IPS DF 19.7 (cell line): Measurements from ENCODE around the gene DLGAP3.

Experiments
- DNase-seq: peaks from one replicate; pipeline ENCODE4 v3.0.0-alpha.2; 2013; ENCODE audit warnings: low read depth, low spot score

The DLGAP3 gene

DNA sequence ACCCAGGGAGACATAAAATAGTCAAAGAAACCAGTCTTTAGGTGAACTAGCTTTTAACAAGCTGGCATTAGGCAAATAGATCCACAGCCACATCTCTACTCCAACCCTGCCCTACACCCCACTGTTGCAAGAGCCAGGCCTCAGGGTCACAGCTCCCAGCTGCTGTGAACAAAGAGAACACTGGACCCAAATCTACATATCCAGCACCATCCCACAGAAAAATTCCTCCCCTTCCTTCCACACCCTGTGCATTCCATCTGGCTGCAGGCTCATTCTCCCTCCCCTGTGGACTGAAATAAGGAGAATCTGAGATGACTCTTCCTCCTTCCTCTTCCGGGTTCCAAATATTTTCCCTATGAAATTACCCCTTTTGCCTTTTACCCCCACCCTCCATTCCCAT lies 23.2 kb downstream of the DLGAP3 start:
- DNase-seq = no peak

DNA sequence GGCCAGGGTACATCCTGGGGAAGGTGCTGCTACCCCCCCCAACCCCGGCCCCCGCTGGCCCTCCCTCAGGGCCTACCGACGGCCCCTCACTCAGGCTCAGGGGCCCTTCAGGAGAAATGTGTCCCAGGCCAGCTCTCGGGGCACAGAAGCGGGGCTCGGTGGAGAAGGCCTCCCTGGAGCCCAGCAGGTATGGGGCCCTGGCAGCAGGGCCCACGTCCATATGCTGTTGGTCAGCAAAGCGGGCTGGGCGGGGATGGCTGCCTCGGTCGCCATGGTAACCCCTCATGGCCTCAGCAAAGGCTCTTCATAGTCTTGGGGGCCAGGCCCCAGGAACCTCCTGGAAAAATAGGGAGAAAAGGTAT lies 24.4 kb downstream of the DLGAP3 start:
- no peak for DNase-seq

DNA sequence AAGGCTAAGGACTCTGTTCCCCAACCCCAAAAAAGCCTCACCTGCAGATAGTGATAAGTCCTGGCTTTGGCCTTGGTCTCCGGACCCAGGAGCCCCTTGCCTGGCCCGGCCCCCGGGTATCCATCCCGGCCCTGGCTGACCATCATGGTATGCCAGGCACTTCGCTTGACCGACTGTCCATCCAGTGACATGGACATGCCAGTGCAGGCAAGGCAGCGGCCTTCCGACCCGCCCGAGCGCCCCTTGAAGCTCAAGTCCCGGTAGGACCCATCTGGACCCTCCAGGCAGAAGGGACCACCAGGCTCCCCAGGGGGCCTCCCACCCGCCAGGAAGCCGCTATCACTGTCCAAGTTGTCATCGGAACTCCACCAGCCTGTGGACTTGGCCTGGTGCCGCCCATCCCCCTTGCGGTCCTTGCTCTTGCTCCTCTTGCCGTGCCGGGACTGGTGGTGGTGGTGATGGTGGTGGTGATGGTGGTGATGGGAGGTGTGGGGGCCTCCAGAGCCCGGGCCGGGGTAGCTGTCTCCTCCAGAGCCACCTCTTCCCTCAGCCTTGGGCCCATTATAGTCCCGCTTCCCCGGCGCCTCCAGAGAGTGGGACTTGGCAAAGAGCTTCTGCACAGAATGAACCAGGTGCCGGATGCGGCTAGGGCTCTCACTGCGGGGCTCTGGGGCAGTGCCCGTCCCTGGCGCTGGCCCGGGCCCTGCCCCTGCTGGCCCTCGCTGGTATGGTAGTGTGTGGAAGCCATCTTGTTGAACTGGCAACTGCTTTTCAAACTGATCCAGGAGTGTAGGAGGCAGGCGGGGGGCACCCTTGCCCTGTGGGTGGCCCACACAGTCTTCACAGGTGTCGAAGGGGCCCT lies 25.0 kb downstream of the DLGAP3 start:
- no peak for DNase-seq

DNA sequence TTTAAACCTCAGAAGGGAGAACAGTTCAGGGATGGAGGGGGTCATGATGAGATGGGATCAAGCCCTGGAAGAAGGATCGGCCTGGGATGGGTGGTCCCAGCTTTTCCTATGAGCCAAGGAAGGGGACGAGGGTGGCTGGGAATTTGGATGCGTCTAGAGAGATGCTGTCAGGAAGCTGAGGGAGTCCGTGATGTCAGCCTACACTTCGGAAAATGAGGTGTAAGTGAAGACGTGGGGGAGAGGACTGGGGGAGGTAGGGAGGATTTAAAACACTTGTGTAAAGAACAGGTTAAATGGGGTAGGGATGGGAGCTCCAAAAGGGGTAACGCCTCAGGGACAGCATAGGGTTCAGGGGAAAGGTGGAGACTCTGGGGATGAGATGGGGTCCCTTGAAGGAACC lies 27.5 kb downstream of the DLGAP3 start:
- no peak for DNase-seq

DNA sequence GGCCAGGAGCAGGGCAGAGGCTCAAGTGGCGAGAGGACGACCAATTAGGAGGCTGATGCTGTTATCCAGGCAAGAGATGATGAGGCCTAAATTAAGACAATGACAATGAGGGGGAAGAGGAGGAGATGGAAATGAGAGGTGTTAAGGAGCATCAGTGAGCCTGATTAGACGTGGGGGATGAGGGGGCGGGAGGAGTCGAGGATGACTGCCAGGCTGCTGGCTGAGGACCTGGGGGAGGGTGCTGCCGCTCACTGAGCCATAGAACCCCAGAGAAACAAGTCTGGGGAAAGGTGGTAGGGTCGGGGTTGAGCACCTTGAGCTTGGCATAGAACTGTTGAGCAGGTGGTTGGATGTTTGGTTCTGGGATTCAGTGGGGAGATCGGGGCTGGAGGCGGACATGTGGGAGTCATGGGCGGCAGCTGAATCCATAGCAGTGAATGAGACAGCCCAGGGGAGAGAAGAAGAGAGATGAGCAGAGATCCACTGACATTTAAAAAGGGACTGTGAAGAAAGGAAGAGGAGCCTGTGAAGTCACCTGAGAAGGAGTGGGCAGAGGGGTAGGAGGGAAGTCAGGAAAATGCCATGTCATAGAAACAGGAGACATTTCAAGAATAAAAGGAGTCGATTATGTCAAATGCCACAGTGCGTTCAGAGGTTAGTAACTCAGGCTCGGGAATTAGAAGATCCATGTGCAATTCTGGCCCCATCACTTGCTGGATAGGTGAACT lies 28.5 kb downstream of the DLGAP3 start:
- DNase-seq = no peak

DNA sequence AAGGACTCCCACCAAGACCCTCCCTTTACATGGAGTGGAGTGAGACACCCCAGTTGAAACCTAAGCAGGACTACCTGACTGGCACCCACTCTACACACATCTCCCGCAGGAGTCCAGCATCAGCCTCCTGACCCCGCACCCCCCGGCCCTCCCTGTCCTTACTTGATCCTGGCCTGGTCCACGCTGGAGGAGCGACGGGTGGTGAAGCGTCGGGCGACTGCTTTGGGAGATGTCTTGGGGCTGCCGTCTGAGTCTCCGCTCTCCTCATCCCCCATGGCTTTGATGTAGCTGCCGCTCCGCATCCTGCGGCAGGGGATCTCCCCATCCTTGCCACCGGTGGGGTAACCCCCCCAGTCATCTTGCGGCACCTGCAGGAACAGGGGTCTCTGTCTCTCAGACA lies 29.5 kb downstream of the DLGAP3 start:
- DNase-seq = no peak

DNA sequence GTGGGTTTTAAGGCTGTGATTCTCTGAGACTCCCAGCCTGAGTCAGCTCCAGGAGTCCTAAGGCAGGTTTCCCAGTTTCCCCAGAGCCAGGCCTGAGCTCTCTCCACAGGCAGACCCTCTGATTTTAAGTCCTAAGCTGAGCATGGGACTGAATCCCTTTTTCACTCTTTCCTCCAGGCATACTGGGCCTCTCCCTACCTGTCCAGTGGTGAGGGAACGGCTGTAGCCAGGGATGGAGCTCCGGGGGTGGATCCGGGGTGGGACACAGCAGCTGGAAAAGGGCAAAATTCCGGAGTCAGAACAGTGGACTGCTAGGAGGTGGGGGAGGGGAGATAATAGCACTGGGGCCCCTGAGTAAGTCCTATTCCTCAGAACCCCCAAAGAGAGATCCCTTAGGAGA lies 30.0 kb downstream of the DLGAP3 start:
- DNase-seq = no peak

DNA sequence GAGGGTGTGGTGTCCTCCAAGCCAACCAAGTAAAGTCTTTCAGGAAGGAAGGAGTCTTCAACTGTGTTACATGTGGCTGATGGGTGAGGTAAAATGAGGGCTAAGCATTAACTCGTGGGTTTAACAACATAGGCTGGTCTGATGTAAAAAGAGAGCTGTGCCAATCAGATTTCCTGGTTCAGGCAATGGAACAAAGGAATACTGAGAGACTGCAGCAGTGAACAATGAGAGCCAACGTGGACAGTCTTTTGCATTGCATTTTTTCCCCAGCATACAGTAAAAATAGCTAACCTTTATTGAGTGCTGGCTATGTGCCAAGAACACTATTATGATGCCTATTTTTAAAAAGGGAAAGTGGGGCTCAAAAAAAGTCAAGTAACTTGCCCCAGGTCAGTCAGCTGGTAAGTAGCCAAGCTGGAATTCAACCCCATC lies 31.1 kb downstream of the DLGAP3 start:
- DNase-seq = no peak

DNA sequence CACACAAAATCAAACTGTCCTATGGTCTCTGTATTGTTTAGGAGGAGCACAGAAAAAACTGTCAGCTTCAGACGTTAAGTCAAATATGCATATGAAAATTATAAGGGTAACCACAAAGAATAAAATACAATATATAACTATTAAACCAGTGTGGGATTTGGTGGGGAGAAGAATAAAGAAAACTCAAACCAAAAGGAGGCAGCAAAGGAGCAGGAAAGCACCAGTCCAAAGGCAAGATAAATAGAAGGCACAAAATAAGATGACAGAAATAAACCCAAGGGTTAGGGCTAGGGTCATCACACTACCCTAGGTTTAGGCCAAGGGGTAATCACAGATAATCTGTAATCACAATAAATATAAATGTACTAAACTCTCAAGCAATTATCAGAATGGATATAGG lies 32.8 kb downstream of the DLGAP3 start:
- DNase-seq = no peak

DNA sequence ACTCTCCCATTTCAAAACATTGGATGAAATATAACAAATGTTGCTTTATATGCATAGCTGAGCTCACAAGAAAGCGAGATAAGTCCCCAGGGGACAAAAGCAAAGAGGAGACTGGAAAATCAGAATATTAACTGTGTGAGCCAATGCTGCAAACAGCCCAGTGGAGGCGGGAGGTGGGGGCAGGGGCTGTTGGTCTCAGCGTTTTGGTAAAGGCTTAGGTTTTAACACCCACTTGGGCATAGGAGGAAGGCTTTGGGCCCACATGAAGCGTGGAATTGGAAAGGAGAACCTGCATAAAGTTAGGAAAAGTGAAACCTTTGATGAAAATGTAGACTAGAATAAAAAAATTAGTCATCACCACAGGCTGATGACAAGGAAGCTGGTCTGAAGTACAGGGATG lies 39.7 kb downstream of the DLGAP3 start:
- no peak for DNase-seq

DNA sequence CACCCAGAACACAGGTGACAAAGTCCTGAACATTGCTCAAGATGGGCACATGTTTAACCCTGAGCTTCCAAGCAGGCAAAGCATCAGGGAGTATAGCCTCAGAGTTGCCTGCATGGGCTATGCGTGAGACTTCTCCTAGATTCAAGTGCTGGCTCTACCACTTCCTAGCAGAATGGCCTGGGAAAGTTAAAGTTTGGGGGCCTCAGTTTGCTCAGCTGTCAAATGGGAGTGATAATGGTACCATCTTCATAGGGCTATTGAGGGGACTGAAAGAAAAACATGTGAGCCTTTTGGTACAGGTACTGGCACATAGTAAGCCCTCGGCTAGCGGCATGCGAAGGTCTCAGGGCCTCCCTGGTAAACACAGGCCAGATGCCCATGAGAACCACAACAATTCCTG lies 41.9 kb downstream of the DLGAP3 start:
- no peak for DNase-seq

DNA sequence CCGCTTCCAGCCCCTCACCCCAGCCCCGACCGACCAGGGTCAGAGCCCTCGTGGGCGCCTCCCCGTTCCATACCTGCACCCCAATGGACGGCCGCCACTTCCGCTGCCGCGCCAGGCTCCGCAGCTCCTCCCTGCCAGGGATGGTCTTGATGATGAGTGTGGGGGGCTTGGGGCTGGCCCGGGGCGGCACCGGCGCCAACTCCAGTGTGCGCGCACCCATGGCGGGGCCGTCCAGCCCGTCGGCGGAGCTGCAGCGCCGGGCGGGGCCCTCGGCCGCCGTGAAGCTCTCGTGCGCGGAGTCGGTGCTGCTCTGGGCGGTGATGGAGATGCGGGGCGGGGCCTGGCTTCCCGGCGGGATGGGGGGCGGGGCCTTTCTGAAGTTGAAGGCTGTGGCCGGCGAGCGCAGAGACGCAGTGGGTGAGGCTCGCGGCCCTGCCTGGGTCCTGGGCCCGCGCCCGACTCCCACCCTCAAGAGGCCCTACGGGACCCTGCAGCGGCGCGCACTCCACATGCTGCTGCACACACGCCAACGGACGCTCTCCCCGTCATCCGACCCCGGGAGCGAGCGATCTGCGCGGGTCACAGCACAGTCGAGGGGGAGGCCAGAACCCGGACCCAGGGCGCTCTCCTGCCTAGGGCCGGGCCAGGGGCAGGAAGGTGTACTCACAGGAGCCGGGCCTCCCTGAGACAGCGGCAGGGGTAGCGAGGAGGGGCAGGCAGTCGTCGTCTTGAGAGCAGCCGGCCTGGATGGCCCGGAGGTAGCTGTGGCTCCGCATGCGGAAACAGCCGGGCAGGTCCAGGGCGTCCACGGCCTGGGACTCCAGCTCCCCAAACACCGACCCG lies 43.8 kb downstream of the DLGAP3 start:
- DNase-seq = peak; percentile 17

DNA sequence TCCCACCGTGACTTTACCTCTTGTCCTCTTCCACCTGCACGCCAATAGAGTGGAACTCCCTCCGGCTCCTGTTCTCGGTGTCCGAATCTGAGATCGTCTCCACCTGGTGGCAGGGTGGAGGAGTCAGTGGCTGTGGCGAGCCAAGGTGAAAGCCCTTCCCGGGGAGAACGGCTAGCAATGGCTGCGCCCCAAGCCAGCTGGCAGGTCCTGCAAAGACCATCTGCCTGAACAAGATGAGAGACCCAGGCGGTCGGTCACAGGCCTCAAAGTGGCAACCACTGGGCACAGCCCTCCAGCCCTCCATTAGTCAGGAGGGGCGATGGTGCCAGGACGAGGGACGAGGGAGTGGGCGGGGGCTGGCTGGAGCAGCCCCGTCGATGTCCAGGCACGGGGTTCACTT lies 44.5 kb downstream of the DLGAP3 start:
- DNase-seq = peak; percentile 42

DNA sequence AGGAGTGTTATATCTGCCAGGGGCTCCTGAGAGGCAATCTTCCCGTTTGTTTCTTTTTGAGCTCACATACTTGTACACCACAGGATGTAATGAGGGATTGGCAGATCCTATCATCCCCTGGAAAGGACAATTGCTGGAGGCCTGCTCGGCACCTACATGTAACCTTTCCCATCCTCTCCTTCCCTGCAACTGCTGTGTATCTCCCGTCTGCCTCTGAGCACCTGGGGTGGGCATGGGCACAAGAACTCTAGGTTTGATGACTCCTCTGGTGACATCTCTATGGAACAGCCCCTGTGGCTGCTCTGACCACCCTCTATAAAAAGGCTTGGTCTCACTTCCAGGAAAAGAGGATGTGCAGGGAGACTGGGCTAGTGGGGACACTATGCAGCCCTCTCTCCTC lies 44.9 kb downstream of the DLGAP3 start:
- no peak for DNase-seq

DNA sequence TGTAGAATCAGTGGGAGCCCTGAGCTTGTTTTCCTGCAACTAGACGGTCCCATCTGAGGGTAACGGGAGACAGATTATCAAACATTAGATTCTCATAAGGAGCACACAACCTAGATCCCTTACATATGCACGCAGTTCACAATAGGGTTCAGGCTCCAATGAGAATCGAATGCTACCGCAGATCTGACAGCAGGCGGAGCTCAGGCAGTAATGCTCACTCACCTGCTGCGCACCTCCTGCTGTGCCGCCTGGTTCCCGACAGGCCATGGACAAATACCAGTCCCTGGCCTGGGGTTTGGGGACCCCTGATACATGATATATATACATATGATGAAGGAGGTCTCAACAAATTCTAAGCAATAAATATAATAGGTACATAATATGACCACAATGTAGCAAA lies 50.2 kb downstream of the DLGAP3 start:
- DNase-seq = peak; percentile 17

DNA sequence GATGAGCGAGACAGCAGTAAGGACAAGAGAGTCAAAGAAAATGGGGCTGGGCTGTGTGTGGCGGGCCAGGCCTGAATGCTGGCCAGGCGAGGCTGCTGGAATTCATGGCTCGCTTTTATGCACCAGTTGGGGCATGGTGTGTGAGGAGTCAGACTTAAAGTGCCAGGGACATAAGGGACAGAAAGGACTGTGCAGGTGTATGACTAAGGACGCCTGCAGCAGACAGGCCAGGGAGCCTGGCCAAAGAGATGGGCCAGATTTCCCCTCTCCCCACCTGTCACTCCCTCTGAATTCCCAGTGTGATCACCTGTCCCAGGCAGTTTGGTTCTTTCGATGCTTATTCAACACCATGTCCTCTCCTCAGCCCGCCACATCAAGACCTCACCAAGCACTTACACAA lies 53.0 kb downstream of the DLGAP3 start:
- DNase-seq = no peak

DNA sequence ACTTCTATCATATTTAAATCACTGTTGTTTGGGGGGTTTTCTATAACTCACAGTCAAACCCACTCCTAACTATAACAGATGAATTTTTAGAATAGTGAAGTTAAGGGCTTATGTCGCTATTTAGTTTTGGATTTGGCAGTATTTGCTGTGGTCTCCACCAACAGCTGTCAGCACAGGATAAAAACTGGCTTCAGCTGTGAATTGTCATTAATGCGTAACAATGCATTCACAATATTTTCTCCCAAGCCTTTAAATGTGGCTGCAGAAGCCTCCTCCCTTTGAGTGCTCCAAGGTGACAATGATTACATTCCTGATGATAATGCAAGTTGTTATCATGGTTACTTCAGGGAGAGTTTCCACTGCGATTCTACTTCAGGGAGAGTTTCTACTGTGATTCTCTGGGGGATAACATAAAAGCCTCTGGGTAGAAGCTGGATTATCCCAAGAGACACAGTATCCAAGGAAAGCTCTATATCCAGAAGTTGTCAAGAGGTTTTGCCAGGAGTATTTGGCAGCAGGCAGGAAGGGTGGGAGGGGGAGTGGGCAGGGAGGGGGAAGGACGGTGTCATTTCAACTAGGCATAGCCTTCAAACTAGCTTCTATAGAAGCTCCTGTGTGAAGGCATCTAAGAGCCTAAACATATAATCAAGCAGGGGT lies 55.0 kb downstream of the DLGAP3 start:
- no peak for DNase-seq

DNA sequence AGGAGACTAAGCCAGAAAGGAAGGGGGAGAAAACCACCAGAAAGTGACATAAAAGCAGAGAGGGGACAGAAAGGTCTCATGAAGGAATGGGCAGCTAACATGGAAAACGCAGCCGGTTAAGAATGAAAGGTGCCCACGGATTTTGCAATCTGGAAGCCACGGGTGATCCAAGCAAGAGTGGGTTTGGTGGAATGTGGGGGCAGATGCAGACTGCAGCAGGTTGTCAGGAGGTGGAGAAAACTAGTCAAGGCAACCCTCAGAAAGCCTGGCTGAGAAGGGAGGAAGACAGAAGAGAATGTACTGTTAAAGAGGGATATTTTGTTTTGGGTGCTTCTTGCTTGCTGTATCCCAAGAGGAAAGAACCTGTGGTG lies 57.3 kb downstream of the DLGAP3 start:
- no peak for DNase-seq

DNA sequence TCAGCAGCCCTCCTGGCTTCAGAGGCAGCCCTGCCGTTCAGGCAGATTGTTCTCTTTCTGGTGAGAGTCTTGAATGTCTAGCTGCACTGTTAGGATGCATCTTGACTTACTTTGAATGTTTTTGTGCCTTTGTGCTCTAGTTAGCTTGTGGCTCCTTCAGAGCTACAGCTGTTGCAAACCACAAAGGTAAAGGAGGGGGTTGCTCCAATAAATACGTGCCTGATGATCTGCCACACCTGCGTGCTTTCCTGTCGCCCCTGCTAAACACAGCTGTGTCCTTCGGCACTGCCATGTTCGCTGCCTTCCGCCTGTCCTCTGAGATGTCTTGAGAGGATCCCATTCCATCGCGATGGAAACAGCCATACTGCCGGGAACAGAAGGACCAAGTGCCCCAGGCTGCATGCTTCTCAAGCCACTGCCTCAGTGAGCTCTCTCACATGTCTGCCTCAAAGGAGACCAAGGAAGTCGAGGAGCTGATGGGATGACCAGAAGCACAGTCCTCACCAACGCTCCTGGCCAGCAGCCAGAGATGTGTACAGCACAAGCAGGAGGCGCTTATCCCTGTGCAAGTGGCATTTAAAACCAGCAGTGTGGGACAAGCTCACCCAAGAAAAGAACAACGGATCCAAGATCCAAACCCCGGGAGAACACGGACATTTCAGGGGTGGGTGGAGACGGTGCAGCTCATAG lies 57.9 kb downstream of the DLGAP3 start:
- no peak for DNase-seq

DNA sequence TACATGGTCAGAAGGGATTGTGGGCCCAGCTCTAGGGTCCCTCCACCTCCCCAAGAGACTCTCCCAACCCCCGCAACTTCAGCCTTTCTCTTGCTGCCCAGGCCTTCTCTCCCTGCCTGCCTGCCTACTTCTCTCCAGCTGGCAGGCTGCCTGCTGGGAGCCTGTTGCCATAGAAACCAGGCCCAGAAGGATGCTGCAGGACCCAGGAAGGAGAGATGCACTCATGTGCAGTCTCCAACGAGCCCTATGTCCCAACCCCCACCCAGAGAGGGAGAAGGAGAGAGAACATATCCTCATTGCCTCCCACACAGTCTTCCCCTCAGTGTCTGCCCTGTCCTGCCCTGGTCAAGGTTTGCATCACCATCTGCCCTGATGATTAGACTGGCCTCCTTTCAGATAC lies 59.1 kb downstream of the DLGAP3 start:
- DNase-seq = no peak

DNA sequence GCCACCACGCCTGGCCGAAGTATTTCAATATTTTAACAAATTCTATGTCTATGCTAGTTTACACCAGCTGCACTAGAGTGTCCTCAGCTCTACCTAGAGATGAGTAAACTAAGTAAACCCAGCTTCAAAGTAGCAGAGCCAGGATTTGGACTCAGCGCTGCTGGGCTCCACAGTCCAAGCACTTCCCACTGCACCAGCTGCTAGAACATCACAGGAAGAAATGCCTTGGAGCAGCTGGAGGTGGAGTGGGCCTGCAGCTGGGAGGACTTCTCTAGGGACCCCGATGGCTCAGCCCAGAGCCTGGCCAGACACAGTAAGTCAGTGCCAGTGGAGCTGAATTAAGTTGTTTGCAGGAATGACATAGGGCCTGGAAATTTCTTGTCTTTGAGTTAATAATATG lies 59.7 kb downstream of the DLGAP3 start:
- no peak for DNase-seq
